Measurements from ENCODE around the gene MCC.

GRCh38 chr5:113067635-113068344 lies 420.5 kb downstream of the MCC start:
- TF ChIP-seq CTCF (IDR thresholded peaks at IDR 0.05; ENCODE audit: insufficient read depth, low read length, poor library complexity, severe bottlenecking): no peak
- TF ChIP-seq EZH2phosphoT487 (conservative IDR thresholded peaks at IDR 0.05; ENCODE audit: low read length): no peak
